Measurements from ENCODE around the gene CAPZA2. TPM values are rescaled to one million over a fixed set of nuclear protein-coding genes. Genes with fewer than 3 reads are reported as not detected.
A peak's percentile ranks its signal among the peaks of the same experiment; 100 is the strongest.

Gene CAPZA2
- total and polyA plus RNA-seq, 9 of the 15 experiments (the other 6 are each of a cell fraction or from before 2014, with no cell fraction given): 67.0 to 524 (median 176) TPM

- no peak for TF ChIP-seq IFI16 (CRISPR knock-in tag; IDR thresholded peaks at IDR 0.05)
- peak; percentile 55 for TF ChIP-seq ZNF121 (CRISPR knock-in tag; conservative IDR thresholded peaks at IDR 0.05)
- TF ChIP-seq RCOR1 (IDR thresholded peaks at IDR 0.05; ENCODE audit: borderline replicate concordance in 1 of 2, low read depth in 2 of 2, low read length in 2 of 2): peak; percentile 65 to 89; a peak in 3 of 4 replicates
- TF ChIP-seq XRCC5 (IDR thresholded peaks at IDR 0.05; ENCODE audit: low read depth, low read length): peak; percentile 34; the same call in 1 of the 2 replicates
- no peak for TF ChIP-seq ZNF408 (CRISPR knock-in tag; IDR thresholded peaks at IDR 0.05; ENCODE audit: low read depth)
- TF ChIP-seq HDAC2 (IDR thresholded peaks at IDR 0.05): 0 out of 2 replicates have a peak, but pooled peaks have one; percentile 35
- TF ChIP-seq BRF1 (IDR thresholded peaks at IDR 0.05; ENCODE audit: borderline replicate concordance, extremely low read depth, insufficient read length): no peak
Observed at GRCh38 chr7:116929914-116930913, 67.8 kb downstream of the CAPZA2 start (continued).

DNA sequence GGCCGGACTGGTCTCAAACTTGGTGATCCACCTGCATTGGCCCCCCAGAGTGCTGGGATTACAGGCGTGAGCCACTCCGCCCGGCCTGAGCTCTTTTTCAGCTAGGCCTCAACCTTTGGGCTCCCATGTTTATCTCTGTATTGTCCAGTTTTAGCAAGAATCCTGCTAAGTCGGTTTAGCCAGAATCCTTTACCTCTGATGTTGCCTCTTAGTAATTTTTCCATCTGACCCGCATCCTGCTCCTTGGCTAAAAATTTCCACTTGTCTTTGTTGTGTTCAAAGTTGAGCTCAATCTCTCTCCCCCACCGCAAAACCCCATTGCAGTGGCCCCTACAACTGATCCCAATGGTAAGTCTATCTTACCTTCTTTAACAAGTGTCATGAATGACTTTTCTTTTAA lies 70.2 kb downstream of the CAPZA2 start:
- intact Hi-C loops (cut with micrococcal nuclease): no loop called here
- no peaks in the 10 kb centered on the region for H3K36me3 ChIP-seq (ENCODE audit: control insufficient read depth, insufficient read depth, low read length)
- TF ChIP-seq SMAD1 (IDR thresholded peaks at IDR 0.05; ENCODE audit: low read depth, low read length, partially characterized antibody) (no peak), ELK1 (CRISPR knock-in tag; IDR thresholded peaks at IDR 0.05) (no peak), NCOA6 (IDR thresholded peaks at IDR 0.05) (no peak)
- POLR2A ChIA-PET: interaction anchor here (1.1 to 1.7 kb wide), 2 partner anchors 12 to 18 kb away, joined by 3 to 5 read pairs; no protein-coding TSS in a partner anchor
- H3K9ac ChIP-seq (ENCODE audit: insufficient read depth in 1 of 2, low read depth in 2 of 2, low read length in 2 of 2): no peak overlapping the region
- ATAC-seq: no peak
- in situ Hi-C loops (cut with MboI): no loop called here
- no peak overlapping the region for H3K4me2 ChIP-seq (ENCODE audit: insufficient read depth, low read length)
- BruUV-seq (replicated peaks): no TSS peak
- CTCF ChIA-PET (ENCODE audit: low intra/inter-chr PET ratio): interaction anchor here (1.2 kb wide), 1 partner anchor 187 kb away, joined by 5 read pairs; no protein-coding TSS in a partner anchor
- no peaks in the 10 kb centered on the region for H3K79me2 ChIP-seq (ENCODE audit: control insufficient read depth, insufficient read depth, low read length)
- H4K20me1 ChIP-seq (replicated peaks; ENCODE audit: control insufficient read depth, insufficient read depth, low read length): no peaks in the 10 kb centered on the region
- H2AFZ ChIP-seq (ENCODE audit: low read depth, low read length): no peak overlapping the region
- no peaks in the 10 kb centered on the region for H3K9me1 ChIP-seq (ENCODE audit: control insufficient read depth, insufficient read depth, low read length)
- no peaks in the 10 kb centered on the region for H3K9me3 ChIP-seq (replicated peaks; ENCODE audit: control insufficient read depth, insufficient read depth, low read depth, low read length)
- 80% methylated on average over 7 of the region's 7 CpGs for WGBS (ENCODE audit: insufficient coverage, low coverage, missing lambda C conversion rate)
- H3K27me3 ChIP-seq (ENCODE audit: control insufficient read depth in 2 of 2, insufficient read depth in 2 of 2, low read length in 2 of 2): 0 out of 5 replicates have a peak, but pooled peaks cover 0 to 2% of the 10 kb centered on the region in 2 experiments
- H3K4me3 ChIP-seq: no peak overlapping the region
- peaks cover 0 to 2% of the 10 kb centered on the region in 2 experiments; a peak in 1 of 5 replicates for H3K4me1 ChIP-seq (replicated peaks in 1 of 2; ENCODE audit: control insufficient read depth in 2 of 2, insufficient read depth in 2 of 2, low read length in 2 of 2)
- H3K27ac ChIP-seq (ENCODE audit: extremely low read depth, low read depth, low read length): no peak overlapping the region
- no peak for FAIRE-seq
- DNase-seq (ENCODE audit: extremely low read depth in 1 of 4, low spot score in 3 of 4): no peak

Data from K562 (cell line).